BE2C (cell line): ENCODE data around the gene SFXN3.

Experiments
- DNase-seq: peaks from one replicate; pipeline ENCODE4 v3.0.0-alpha.2; 2020
- H3K27me3 ChIP-seq: fragments of 250-450 bp; sonication (Bioruptor Pico); 2 replicates; pipeline ENCODE4 v1.5.1; 2020; ENCODE audit warnings: mild to moderate bottlenecking
- H3K36me3 ChIP-seq: fragments of 250-450 bp; sonication (Bioruptor Pico); 2 replicates; pipeline ENCODE4 v1.5.1; 2020; ENCODE audit warnings: mild to moderate bottlenecking
- H3K4me1 ChIP-seq: fragments of 250-450 bp; sonication (Bioruptor Pico); 2 replicates; pipeline ENCODE4 v1.5.1; 2020
- H3K4me3 ChIP-seq: 2 replicates; pipeline ENCODE4 v1.5.1; 2011; ENCODE audit warnings: low read depth, low read length
- H3K9me3 ChIP-seq: fragments of 250-450 bp; sonication (Bioruptor Pico); 2 replicates; pipeline ENCODE4 v1.5.1; 2020
- CTCF ChIP-seq: IDR thresholded peaks from 2 replicates; pipeline ENCODE4 v1.5.1; 2012; ENCODE audit warnings: mild to moderate bottlenecking, low read depth, low read length

Gene SFXN3

GRCh38 chr10:101007915-101008822 is 22.9 kb upstream of the SFXN3 start:
- H3K4me1 ChIP-seq: peaks cover 15% of the 10 kb centered on the region
- no peak for DNase-seq
- no peaks in the 10 kb centered on the region for H3K27me3 ChIP-seq
- H3K4me3 ChIP-seq: no peak overlapping the region
- peaks cover 37% of the 10 kb centered on the region for H3K36me3 ChIP-seq
- TF ChIP-seq CTCF: no peak
- no peaks in the 10 kb centered on the region for H3K9me3 ChIP-seq

DNA sequence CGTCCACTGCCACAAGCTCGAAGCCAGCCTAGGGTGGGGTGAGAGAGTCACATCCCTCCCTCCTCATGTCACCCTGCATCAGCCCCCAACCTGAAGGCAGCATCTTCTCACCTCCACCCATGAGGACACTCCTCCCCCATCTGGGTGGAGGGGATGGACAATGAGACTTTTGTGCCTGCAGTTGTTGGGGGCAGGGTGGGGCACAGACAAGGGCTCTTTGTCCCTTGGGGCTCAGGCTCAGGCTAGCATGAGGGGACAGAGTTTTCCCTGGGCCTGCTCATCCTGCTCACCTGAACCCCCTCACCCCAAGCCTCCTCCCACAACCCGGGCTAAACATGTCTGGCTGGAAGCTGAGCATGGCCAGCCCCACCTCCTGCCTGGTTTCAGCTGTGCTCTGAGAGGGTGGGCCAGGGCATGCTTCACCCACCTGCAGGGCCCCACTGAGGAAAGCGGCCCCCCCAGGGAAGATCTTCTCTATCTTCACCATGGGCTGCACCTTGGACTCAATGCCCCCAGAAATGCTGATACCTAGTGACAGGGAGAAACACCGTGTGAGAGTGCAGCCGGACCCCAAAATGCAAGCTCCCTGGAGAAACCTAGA is 22.1 kb upstream of the SFXN3 start:
- no peak for TF ChIP-seq CTCF
- peaks cover 30% of the 10 kb centered on the region for H3K36me3 ChIP-seq
- no peak for DNase-seq
- peaks cover 18% of the 10 kb centered on the region for H3K4me1 ChIP-seq
- no peaks in the 10 kb centered on the region for H3K27me3 ChIP-seq
- no peak overlapping the region for H3K4me3 ChIP-seq
- H3K9me3 ChIP-seq: no peaks in the 10 kb centered on the region

GRCh38 chr10:101010329-101010728 is 20.7 kb upstream of the SFXN3 start:
- no peak for TF ChIP-seq CTCF
- no peaks in the 10 kb centered on the region for H3K27me3 ChIP-seq
- H3K9me3 ChIP-seq: no peaks in the 10 kb centered on the region
- DNase-seq: no peak
- H3K4me3 ChIP-seq: no peak overlapping the region
- H3K36me3 ChIP-seq: peaks cover 18% of the 10 kb centered on the region
- H3K4me1 ChIP-seq: peaks cover 18% of the 10 kb centered on the region

DNA sequence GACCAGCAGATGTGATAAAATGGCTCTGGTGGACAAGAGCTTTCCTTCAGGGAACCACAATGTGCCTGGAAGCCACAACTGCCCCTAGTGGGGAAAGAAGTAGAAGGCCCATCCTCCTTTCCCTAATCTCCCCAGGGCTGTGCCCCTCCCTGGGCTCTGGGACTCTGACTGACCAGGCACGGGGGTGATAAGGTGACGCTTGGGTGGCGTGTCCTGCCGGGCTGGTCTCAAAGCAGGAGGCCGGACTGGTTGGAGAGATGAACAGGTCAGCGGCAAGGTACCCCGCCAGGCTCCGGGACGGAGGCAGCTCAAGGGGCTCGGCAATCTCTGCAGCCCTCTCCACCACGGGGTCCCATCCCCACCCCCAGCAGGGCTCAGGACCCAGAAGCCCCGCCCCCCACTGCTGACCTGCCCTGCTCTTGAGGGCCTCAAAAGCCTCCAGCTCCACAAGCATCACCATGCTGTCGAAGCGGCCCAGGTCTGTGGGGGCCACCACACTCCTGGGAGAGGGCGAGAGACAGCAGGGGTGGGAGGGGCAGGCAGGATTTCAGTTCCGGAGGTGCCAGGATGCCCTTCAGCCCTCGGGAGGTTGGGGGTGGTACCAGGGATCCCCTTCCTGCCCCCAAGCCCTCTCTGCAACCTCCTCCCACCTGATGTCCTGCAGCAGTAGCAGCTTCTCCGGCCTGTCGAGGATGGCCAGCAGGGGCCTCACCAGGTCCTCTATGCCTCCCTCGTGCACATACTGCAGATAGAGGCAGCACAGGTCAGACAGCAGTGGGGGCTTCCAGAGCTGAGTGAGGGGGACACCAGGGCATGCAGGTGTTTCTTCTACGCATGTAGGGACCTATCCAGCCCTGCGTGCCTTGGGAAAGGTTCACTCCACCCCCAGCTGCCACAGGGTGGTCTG is 19.3 kb upstream of the SFXN3 start:
- no peak overlapping the region for H3K4me3 ChIP-seq
- no peak for DNase-seq
- peaks cover 18% of the 10 kb centered on the region for H3K4me1 ChIP-seq
- H3K36me3 ChIP-seq: peaks cover 4% of the 10 kb centered on the region; the same call in 1 of the 2 replicates
- H3K27me3 ChIP-seq: no peaks in the 10 kb centered on the region
- peak; percentile 48 for TF ChIP-seq CTCF
- no peaks in the 10 kb centered on the region for H3K9me3 ChIP-seq

- Histone ChIP-seq H3K36me3 (no peaks in the 10 kb centered on the region), H3K4me3 (no peak overlapping the region), H3K4me1 (peaks cover 13% of the 10 kb centered on the region), H3K9me3 (no peaks in the 10 kb centered on the region), H3K27me3 (no peaks in the 10 kb centered on the region)
- peak; percentile 87 for TF ChIP-seq CTCF
- peak; percentile 90 for DNase-seq
These were observed 18.3 kb upstream of the SFXN3 start for GRCh38 chr10:101012525-101013364.
